GM12878 (cell line): Measurements from ENCODE around the gene HMGB4. TPM values are rescaled to one million over a fixed set of nuclear protein-coding genes. Genes with fewer than 3 reads are reported as not detected.

Source experiments
- ATAC-seq: fragments of 200-7000 bp; cut with Tn5 transposase; 3 replicates; pipeline ENCODE4 v1.9.1; 2020; ENCODE audit warnings: mild to moderate bottlenecking, moderate library complexity
- BruUV-seq: library from RNA; stranded (reverse); fragments of 400-500 nt; replicated peaks from 2 replicates; lab custom pipeline; 2021; lab: Mats Ljungman, UMichigan
- CTCF ChIA-PET: fragments of 300-600 bp; sonication (Branson Sonifier 250); formaldehyde crosslinking; extraction: SDS; loops from one replicate; lab custom pipeline; 2021; ENCODE audit warnings: inconsistent platforms; lab: Yijun Ruan, JAX
- POLR2A ChIA-PET: fragments of 350-600 bp; formaldehyde crosslinking; extraction: SDS; loops from one replicate; lab custom pipeline; 2021; ENCODE audit warnings: inconsistent platforms; lab: Charles Lee
- RAD21 ChIA-PET: fragments of 300-600 bp; sonication (Branson Sonifier 250); formaldehyde crosslinking; loops from one replicate; lab custom pipeline; 2023; ENCODE audit warnings: antibody characterized with exemption; ENCODE audit not compliant: unreplicated experiment; lab: Charles Lee
- SMC1A ChIA-PET: fragments of 300-600 bp; sonication (Branson Sonifier 250); formaldehyde crosslinking; loops from one replicate; lab custom pipeline; 2023; ENCODE audit not compliant: unreplicated experiment, uncharacterized antibody; lab: Charles Lee
- DNase-seq: peaks from one replicate; pipeline ENCODE4 v3.0.0-alpha.2; 2011; ENCODE audit warnings: low read depth, low spot score
- FAIRE-seq: peaks from 3 replicates; lab custom pipeline; 2011; peaks lifted over from hg19 to GRCh38; lab: Jason Lieb, UNC
- H2AFZ ChIP-seq: 2 replicates; pipeline ENCODE4 v1.6.0; 2011; ENCODE audit warnings: low read depth, low read length, control low read depth; ENCODE audit not compliant: control insufficient read depth
- H3K27ac ChIP-seq: 2 replicates; pipeline ENCODE4 v1.5.1; 2011; ENCODE audit warnings: control low read depth; ENCODE audit not compliant: control insufficient read depth, insufficient read depth
- H3K27me3 ChIP-seq, 2 experiments: replicated peaks in 1 of 2; 2 replicates each; pipeline versions ENCODE4 v1.6.0 to v1.6.1; 2011; ENCODE audit warnings: low read length in 1 of 2; ENCODE audit not compliant: control insufficient read depth in 2 of 2, insufficient read depth in 2 of 2
- H3K36me3 ChIP-seq, 2 experiments: 2 replicates each; pipeline ENCODE4 v1.5.1; 2011; ENCODE audit warnings: low read length in 1 of 2; ENCODE audit not compliant: control insufficient read depth in 2 of 2, insufficient read depth in 2 of 2
- H3K4me1 ChIP-seq: 2 replicates; pipeline ENCODE4 v1.6.1; 2011; ENCODE audit warnings: mild to moderate bottlenecking, low read length, moderate library complexity, mixed read lengths; ENCODE audit not compliant: control insufficient read depth, insufficient read depth
- H3K4me2 ChIP-seq: 2 replicates; pipeline ENCODE4 v1.6.0; 2011; ENCODE audit warnings: control low read depth; ENCODE audit not compliant: control insufficient read depth, insufficient read depth
- H3K4me3 ChIP-seq: fragments of 200-600 bp; sonication (generic); 2 replicates; pipeline ENCODE4 v1.5.1; 2016
- H3K79me2 ChIP-seq: 2 replicates; pipeline ENCODE4 v1.6.0; 2011; ENCODE audit warnings: low read length; ENCODE audit not compliant: control insufficient read depth, insufficient read depth
- H3K9ac ChIP-seq: 2 replicates; pipeline ENCODE4 v1.8.0; 2011; ENCODE audit warnings: low read length, control low read depth, mixed read lengths; ENCODE audit not compliant: control insufficient read depth, insufficient read depth
- H3K9me3 ChIP-seq: replicated peaks from 3 replicates; pipeline ENCODE4 v1.5.1; 2011; ENCODE audit warnings: mild to moderate bottlenecking, low read length; ENCODE audit not compliant: control insufficient read depth, insufficient read depth
- H4K20me1 ChIP-seq: 2 replicates; pipeline ENCODE4 v1.6.0; 2011; ENCODE audit not compliant: control insufficient read depth, insufficient read depth
- CREB1 ChIP-seq: IDR thresholded peaks from 2 replicates; pipeline ENCODE4 v1.6.1; 2012; ENCODE audit warnings: low read depth, mild to moderate bottlenecking, inconsistent platforms
- POU2F2 ChIP-seq: IDR thresholded peaks from 3 replicates; pipeline ENCODE4 v1.6.1; 2011; ENCODE audit warnings: low read depth, mild to moderate bottlenecking, low read length, borderline replicate concordance
- USF1 ChIP-seq: IDR thresholded peaks from 2 replicates; pipeline ENCODE4 v1.6.1; 2011; ENCODE audit warnings: borderline replicate concordance, low read depth, mild to moderate bottlenecking, moderate library complexity, mixed read lengths, low read length; ENCODE audit not compliant: insufficient read depth; ENCODE audit errors: extremely low read length
- ZSCAN29 ChIP-seq: fragments of 450-650 bp; IDR thresholded peaks from 2 replicates; pipeline ENCODE4 v1.6.1; 2017; ENCODE audit warnings: mild to moderate bottlenecking, moderate library complexity
- WGBS: methylation state at CpG from one replicate; pipeline ENCODE4 v1.1.6; 2016; ENCODE audit warnings: low lambda C conversion rate; ENCODE audit not compliant: insufficient replicate concordance, insufficient coverage; ENCODE audit errors: missing lambda C conversion rate; 5-methylcytosine and 5-hydroxymethylcytosine counted together
- in situ Hi-C: fragments of 300-500 bp; cut with MboI; formaldehyde crosslinking; loops from 9 replicates; pipeline ENCODE4 v1.14.3; 2018; ENCODE audit warnings: mixed read lengths
- intact Hi-C: fragments of 100-400 bp; cut with micrococcal nuclease; formaldehyde crosslinking; loops from one replicate; pipeline ENCODE4 v1.14.2; 2022; ENCODE audit not compliant: unreplicated experiment
- polyA plus RNA-seq, 11 experiments: library from polyadenylated mRNA; depleted of rRNA in 4 of 11; unstranded in 6 of 11; stranded (reverse) in 5 of 11; fragments of >200 nt; fragmentation: Nextera tagmentation in 4 of 11; fragmentation: Illumina TruSeq in 1 of 11; extraction: Ambion mirVana in 4 of 11; extraction: Trizol in 1 of 11; gene quantifications; 1 replicate in 1 of 11; 2 replicates in 10 of 11; pipeline versions ENCODE4 v1.2.1 to v1.2.3, GENCODE V29; 2011 to 2016; ENCODE audit warnings: inconsistent platforms in 2 of 11, missing spikeins in 2 of 11, low read depth in 1 of 11
- total RNA-seq, 4 experiments: library from RNA; depleted of rRNA in 3 of 4; stranded (reverse); fragments of >200 nt in 3 of 4; fragmentation: Illumina TruSeq in 1 of 4; extraction: Trizol in 1 of 4; gene quantifications; 2 replicates each; pipeline versions ENCODE4 v1.2.1 to v1.2.3, GENCODE V29; 2013 to 2021

HMGB4 gene
- total and polyA plus RNA-seq, 10 of the 15 experiments (the other 5 are each of a cell fraction or from before 2014, with no cell fraction given): not detected

DNA sequence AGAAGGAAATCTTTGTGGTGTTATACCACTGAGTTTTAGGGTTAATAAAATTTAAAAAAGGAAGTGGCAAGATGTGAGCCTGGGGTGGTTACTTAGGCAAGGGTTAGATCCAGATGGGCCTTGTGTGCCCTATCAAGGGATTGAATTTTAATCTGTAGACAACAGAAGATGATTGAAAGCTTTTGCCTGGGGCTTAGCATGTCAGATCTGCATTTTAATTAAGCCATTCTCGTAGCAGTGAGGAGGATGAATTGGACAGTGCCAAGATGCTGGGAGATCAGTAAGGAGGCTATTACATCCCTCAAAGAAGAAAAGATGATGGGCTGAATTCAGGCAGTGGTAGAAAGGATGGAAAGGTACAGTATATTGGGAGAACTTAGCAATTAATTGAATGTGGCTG lies 42.3 kb downstream of the HMGB4 start (continued):
- TF ChIP-seq CREB1: no peak

DNA sequence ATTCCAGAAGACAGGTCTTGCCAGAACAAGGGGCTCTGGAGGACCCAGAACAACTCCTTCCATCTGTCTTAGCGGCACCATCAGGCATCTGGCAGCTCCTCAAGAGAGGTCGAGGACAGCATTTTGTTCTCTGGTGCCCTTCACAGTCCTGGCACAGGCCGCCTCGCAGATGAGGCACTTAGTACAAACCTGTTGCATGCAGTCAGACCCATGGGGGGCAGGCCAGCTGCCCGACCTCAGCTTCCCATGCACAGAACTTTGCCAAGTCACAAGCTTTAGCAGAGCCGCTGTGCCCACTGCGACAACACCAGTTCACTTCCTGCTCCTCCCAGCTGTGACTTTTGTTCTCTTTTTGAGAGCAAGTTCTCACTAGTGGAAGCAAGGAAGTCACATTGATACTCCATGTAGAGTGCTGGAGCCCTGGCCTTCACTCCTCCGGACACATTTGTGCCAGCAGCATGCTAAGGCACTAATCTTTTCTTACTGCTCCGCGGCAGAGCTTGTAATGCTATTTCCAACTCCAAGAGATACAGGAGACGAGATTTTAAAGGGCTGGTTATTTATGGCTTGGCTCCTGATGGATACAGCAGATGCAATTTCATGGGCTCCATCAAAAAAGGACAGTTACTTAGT lies 44.6 kb downstream of the HMGB4 start:
- Histone ChIP-seq H3K9me3 (no peaks in the 10 kb centered on the region; the same call in 2 of the 3 replicates), H4K20me1 (no peaks in the 10 kb centered on the region), H3K4me2 (no peak overlapping the region), H3K27ac (no peak overlapping the region), H3K9ac (no peak overlapping the region), H3K4me1 (no peaks in the 10 kb centered on the region; the same call in 1 of the 2 replicates)
- in situ Hi-C loops: no loop called here
- ATAC-seq: no peak
- CTCF ChIA-PET: no interaction called here
- RAD21 ChIA-PET: no interaction called here
- BruUV-seq: no TSS peak
- no peak for TF ChIP-seq POU2F2
- no peak for TF ChIP-seq ZSCAN29
- TF ChIP-seq USF1: no peak
- TF ChIP-seq, all 136 proteins: peak for 0
- Histone ChIP-seq H3K36me3 (no peaks in the 10 kb centered on the region), H3K79me2 (no peaks in the 10 kb centered on the region), H3K27me3 (no peaks in the 10 kb centered on the region), H2AFZ (no peak overlapping the region), H3K4me3 (no peak overlapping the region)
- intact Hi-C loops: no loop called here
- POLR2A ChIA-PET: no interaction called here
- SMC1A ChIA-PET: no interaction called here
- DNase-seq (no peak), FAIRE-seq (no peak)
- 55% methylated on average over 11 of the region's 11 CpGs for WGBS
